ENCODE results near the gene EXD2. TPM values are rescaled to one million over a fixed set of nuclear protein-coding genes. Genes with fewer than 3 reads are reported as not detected.
A peak's percentile ranks its signal among the peaks of the same experiment; 100 is the strongest.

EXD2 gene
- total and polyA plus RNA-seq, 2 of the 13 experiments (the other 11 are each of a cell fraction or from before 2014, with no cell fraction given) = 9.5 to 15.1 TPM

GRCh38 chr14:69288011-69288771, 96.9 kb downstream of the EXD2 start:
- peak; percentile 74; the same call in 1 of the 2 replicates for TF ChIP-seq ZNF768 (CRISPR knock-in tag; IDR thresholded peaks at IDR 0.05)
- TF ChIP-seq STAG1 (CRISPR knock-in tag; IDR thresholded peaks at IDR 0.05) = peak; percentile 38
- TF ChIP-seq XRCC5 (optimal IDR thresholded peaks at IDR 0.05; ENCODE audit: low read length) = peak; percentile 4
- TF ChIP-seq CTCF (CRISPR knock-in tag; IDR thresholded peaks at IDR 0.05) = peak; percentile 67
- TF ChIP-seq IRF2 (CRISPR knock-in tag; IDR thresholded peaks at IDR 0.05) = no peak
- TF ChIP-seq, protein P1, sequence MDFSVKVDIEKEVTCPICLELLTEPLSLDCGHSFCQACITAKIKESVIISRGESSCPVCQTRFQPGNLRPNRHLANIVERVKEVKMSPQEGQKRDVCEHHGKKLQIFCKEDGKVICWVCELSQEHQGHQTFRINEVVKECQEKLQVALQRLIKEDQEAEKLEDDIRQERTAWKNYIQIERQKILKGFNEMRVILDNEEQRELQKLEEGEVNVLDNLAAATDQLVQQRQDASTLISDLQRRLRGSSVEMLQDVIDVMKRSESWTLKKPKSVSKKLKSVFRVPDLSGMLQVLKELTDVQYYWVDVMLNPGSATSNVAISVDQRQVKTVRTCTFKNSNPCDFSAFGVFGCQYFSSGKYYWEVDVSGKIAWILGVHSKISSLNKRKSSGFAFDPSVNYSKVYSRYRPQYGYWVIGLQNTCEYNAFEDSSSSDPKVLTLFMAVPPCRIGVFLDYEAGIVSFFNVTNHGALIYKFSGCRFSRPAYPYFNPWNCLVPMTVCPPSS (IDR thresholded peaks at IDR 0.05) = no peak
- TF ChIP-seq ZNF562 (CRISPR knock-in tag; IDR thresholded peaks at IDR 0.05; ENCODE audit: borderline replicate concordance) = no peak
- TF ChIP-seq, protein P2, sequence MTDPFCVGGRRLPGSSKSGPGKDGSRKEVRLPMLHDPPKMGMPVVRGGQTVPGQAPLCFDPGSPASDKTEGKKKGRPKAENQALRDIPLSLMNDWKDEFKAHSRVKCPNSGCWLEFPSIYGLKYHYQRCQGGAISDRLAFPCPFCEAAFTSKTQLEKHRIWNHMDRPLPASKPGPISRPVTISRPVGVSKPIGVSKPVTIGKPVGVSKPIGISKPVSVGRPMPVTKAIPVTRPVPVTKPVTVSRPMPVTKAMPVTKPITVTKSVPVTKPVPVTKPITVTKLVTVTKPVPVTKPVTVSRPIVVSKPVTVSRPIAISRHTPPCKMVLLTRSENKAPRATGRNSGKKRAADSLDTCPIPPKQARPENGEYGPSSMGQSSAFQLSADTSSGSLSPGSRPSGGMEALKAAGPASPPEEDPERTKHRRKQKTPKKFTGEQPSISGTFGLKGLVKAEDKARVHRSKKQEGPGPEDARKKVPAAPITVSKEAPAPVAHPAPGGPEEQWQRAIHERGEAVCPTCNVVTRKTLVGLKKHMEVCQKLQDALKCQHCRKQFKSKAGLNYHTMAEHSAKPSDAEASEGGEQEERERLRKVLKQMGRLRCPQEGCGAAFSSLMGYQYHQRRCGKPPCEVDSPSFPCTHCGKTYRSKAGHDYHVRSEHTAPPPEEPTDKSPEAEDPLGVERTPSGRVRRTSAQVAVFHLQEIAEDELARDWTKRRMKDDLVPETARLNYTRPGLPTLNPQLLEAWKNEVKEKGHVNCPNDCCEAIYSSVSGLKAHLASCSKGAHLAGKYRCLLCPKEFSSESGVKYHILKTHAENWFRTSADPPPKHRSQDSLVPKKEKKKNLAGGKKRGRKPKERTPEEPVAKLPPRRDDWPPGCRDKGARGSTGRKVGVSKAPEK (CRISPR knock-in tag; IDR thresholded peaks at IDR 0.05; ENCODE audit: borderline replicate concordance) = no peak
- H3K79me2 ChIP-seq (ENCODE audit: insufficient read depth, low read length) = no peaks in the 10 kb centered on the region
- BruUV-seq (replicated peaks) = no TSS peak
- 0 out of 5 replicates have a peak, but pooled peaks cover 0 to 2% of the 10 kb centered on the region in 2 experiments for H3K27me3 ChIP-seq (ENCODE audit: control insufficient read depth in 1 of 2, insufficient read depth in 2 of 2, low read length in 2 of 2)
- CTCF ChIA-PET (ENCODE audit: low intra/inter-chr PET ratio, low total read pairs) = interaction anchor here (1.1 to 1.8 kb wide), 4 partner anchors 27 to 159 kb away, joined by 3 to 6 read pairs (median 4); partner anchors contain the start of gene GALNT16
- DNase-seq (ENCODE audit: low spot score) (peak; percentile 23), ATAC-seq (peak; percentile 78), FAIRE-seq (no peak)
- peaks cover 25% of the 10 kb centered on the region for H3K4me1 ChIP-seq (ENCODE audit: insufficient read depth, low read length)
- in situ Hi-C loops (cut with HindIII; ENCODE audit: extremely low pct_ligation_motif_present, low pct_unique_long_range_greater_than_20kb) (no loop called here), intact Hi-C loops (cut with micrococcal nuclease; ENCODE audit: unreplicated experiment) (loop anchor here (1.0 kb wide), 1 partner anchor 46 kb away; no protein-coding TSS in a partner anchor)
- H3K9me3 ChIP-seq (ENCODE audit: low read length) = no peaks in the 10 kb centered on the region
- no peak overlapping the region for H2AFZ ChIP-seq (ENCODE audit: low read length)
- H3K4me3 ChIP-seq (replicated peaks in 1 of 3; ENCODE audit: insufficient read depth in 1 of 3, low read depth in 2 of 3, low read length in 3 of 3) = no peak overlapping the region
- H3K9ac ChIP-seq (ENCODE audit: insufficient read depth, low read depth, low read length) = no peak overlapping the region
- no peaks in the 10 kb centered on the region for H3K36me3 ChIP-seq (replicated peaks in 1 of 2; ENCODE audit: control insufficient read depth in 1 of 2, insufficient read depth in 2 of 2, low read length in 2 of 2)
- peak overlapping the region; percentile 38; the same call in 1 of the 2 replicates for H3K4me2 ChIP-seq (ENCODE audit: low read depth, low read length)
- no peaks in the 10 kb centered on the region for H4K20me1 ChIP-seq (ENCODE audit: insufficient read depth, low read length)
- POLR2A ChIA-PET = no interaction called here
- WGBS (ENCODE audit: low lambda C conversion rate) = 25% methylated on average over 8 of the region's 8 CpGs
- no peak overlapping the region for H3K27ac ChIP-seq (ENCODE audit: extremely low read length, insufficient read depth, low read length)

Measured in HepG2 (cell line).